Measurements from ENCODE around the gene NUMBL.

Gene NUMBL

DNA sequence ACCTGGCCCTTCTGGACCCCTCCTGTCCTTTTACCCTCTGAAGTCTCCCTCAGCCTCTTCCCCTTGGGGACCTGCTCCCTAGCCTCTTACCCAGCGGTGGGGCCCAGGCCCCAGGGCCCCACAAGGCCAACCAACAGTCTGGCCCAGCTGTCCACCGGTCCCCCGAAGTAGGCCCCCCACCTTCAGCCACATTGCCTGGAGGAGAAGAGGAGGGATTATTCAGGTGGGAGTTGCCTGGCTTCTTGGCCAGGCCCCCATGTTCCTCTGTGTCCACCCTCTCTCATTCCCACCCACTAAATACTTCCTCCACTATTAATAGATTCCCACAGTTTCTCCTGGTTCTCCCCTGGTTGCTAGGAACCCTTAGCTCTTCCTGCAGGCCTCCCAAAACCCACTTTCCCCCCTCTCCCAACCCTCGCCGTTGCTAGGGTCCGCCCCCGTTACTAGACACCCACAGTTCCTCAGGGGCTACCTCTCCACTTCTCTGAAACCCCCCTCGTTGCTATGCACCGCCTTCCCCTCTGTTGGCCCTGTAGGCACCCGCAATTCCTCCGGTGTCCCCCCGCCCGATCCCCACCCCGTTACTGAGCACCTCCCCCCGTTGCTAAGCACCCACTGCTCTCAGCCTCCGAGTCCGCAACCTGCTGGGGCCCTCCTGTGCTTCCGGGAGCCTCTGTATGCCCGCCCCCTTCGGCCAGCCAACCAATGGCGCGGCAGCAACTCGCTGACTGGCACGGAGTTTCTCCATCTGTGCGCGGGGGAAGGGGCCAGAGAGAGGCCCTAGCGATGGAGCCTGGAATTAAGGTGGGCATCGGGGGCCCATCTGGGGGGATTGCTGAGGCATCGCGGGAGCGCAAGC is 24.2 kb upstream of the NUMBL start:
- DNase-seq (ENCODE audit: low read depth): peak; percentile 83
- peak overlapping the region; percentile 65 for H3K4me3 ChIP-seq (ENCODE audit: low read length)
- TF ChIP-seq CTCF (conservative IDR thresholded peaks at IDR 0.05; ENCODE audit: low read depth, low read length): no peak

- no peak for DNase-seq (ENCODE audit: low read depth)
- no peak overlapping the region for H3K4me3 ChIP-seq (ENCODE audit: low read length)
- no peak for TF ChIP-seq CTCF (conservative IDR thresholded peaks at IDR 0.05; ENCODE audit: low read depth, low read length)
Observed at GRCh38 chr19:40713939-40714338, 23.5 kb upstream of the NUMBL start.

- H3K4me3 ChIP-seq (ENCODE audit: low read length): no peak overlapping the region
- DNase-seq (ENCODE audit: low read depth): no peak
- no peak for TF ChIP-seq CTCF (conservative IDR thresholded peaks at IDR 0.05; ENCODE audit: low read depth, low read length)
Observed at GRCh38 chr19:40709817-40710216, 19.4 kb upstream of the NUMBL start.

- no peak for TF ChIP-seq CTCF (conservative IDR thresholded peaks at IDR 0.05; ENCODE audit: low read depth, low read length)
- no peak overlapping the region for H3K4me3 ChIP-seq (ENCODE audit: low read length)
Observed at GRCh38 chr19:40707615-40708014, 17.2 kb upstream of the NUMBL start.

DNA sequence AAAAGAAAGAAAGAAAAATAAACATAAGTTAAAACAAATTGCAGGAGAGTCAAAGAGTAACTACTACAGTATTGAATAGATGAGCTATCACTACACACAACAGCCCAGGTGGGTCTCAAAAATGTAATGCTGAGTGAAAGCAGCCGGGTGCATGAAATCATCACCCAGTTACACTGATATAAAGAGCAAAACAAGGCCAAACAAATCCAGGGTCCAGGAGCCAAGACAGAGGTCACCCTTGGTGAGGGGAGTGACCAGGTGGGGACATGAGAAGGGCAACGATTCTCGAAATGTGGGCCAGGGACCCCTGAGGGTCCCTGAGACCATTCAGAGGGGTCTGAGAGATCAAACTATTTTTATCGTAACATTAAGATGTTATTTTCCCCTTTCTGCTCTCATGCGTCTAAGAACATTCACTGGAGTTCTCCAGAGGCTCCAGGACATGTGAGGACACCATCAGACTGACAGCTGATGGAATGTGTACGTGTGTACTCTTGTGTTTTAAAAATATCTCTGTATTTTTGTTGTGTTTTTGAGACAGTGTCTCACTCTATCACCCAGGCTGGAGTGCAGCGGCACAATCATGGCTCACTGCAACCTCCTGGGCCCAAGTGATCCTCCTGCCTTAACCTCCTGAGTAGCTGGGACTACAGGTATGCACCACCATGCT is 15.6 kb upstream of the NUMBL start:
- H3K4me3 ChIP-seq (ENCODE audit: low read length): no peak overlapping the region
- no peak for TF ChIP-seq CTCF (conservative IDR thresholded peaks at IDR 0.05; ENCODE audit: low read depth, low read length)
- DNase-seq (ENCODE audit: low read depth): no peak

More at GRCh38 chr19:40707615-40708014, 17.2 kb upstream of the NUMBL start:
- no peak for DNase-seq (ENCODE audit: low read depth)

GRCh38 chr19:40705362-40705651 is 14.9 kb upstream of the NUMBL start:
- TF ChIP-seq CTCF (conservative IDR thresholded peaks at IDR 0.05; ENCODE audit: low read depth, low read length): no peak
- H3K4me3 ChIP-seq (ENCODE audit: low read length): no peak overlapping the region
- no peak for DNase-seq (ENCODE audit: low read depth)
